HG02943 (cell line): ENCODE measurements around the gene KIAA1755.
"Not testable (repeated sequence)": the region's sequence is repeated elsewhere in the genome, so short reads cannot be mapped to it uniquely, and the experiment has no call there.

Experiments
- ATAC-seq: cut with Tn5 transposase; IDR thresholded peaks from one replicate; pipeline ENCODE4 v1.9.1; 2021; ENCODE audit warnings: mild to moderate bottlenecking, low read depth, moderate library complexity; ENCODE audit not compliant: unreplicated experiment

The KIAA1755 gene

DNA sequence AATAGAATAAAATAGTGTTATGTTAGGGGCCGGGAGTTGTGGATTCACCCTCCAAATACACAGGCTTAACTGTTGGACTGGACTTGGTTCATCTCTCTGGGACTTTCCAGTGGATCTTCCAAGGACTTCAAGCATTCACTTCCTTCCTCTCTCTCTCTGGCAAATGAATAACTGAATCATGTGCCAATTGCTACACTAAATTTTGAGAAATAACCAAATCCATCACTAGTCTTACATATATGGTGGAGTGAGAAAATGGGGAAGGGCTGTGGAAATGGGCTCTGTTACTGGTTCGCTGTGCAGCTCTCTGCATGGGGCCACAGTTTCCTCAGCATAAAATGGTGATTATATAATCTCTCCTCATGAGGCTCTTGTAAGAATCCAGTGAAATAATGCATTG lies 6.8 kb upstream of the KIAA1755 start:
- no peak for ATAC-seq

DNA sequence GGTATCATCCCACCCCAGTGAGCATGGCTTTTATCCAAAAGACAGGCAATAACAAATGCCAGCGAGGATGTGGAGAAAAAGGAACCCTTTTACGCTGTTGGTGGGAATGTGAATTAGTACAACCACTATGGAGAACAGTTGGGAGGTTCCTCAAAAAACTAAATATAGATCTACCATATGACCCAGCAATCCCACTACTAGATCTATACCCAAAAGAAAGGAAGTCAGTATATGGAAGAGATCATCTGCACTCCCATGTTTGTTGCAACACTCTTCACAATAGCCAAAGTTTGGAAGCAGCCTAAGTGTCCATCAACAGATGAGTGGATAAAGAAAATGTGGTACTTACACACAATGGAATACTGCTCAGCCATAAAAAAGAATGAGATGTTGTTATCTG lies 5.9 kb upstream of the KIAA1755 start:
- ATAC-seq: no peak

DNA sequence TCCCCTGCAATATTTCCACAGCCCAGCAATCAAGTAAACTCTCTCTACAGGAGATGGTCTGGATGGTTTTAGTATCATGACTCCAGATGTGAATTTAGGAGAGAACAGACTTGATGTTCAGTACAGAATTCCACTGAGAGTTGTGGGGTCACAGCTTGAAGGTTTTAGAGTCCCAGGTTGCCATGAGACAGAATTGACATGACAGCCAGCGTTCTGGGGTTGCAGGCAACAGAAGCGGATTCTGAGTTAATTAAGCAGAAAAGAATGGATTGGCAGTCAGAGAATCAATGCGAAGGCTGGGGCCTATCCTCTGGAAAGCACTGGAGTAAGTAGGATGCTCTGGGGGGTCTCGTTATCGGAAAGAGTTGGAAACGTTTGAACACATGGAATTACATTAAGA lies 2.4 kb upstream of the KIAA1755 start:
- ATAC-seq: no peak

DNA sequence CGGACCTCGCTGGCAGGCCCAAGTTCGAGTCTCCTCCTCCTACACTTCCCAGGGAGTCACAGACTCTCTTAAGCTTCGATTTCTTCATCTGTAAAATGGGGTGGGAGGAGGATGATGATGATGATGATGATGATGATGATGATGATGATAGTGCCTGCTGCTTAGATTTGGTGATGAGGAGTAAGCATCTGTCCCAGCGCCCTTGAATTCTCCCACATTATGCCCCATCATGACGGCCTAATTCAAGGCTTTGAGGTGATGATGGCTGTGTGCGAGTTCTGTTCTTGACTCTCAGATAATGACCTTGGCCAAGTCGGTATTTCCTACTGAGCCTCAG lies 487 bp upstream of the KIAA1755 start:
- no peak for ATAC-seq

DNA sequence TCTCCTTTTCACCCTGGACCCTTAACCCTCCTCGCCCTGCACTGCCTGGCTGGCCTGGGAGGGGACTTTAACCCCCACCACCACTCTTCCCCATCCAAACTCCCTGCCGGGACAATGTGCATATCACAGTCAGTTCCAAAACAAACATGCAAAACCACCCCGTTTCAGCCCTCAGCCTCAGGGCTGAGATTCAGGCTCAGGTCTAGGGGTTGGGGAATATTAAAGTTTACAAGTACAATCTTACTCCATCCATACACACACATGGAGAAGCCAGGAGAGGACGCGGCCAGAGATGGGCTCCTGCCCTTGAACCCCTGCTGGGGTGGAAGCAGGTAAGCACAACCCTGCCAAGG lies 534 bp downstream of the KIAA1755 start:
- ATAC-seq: no peak

DNA sequence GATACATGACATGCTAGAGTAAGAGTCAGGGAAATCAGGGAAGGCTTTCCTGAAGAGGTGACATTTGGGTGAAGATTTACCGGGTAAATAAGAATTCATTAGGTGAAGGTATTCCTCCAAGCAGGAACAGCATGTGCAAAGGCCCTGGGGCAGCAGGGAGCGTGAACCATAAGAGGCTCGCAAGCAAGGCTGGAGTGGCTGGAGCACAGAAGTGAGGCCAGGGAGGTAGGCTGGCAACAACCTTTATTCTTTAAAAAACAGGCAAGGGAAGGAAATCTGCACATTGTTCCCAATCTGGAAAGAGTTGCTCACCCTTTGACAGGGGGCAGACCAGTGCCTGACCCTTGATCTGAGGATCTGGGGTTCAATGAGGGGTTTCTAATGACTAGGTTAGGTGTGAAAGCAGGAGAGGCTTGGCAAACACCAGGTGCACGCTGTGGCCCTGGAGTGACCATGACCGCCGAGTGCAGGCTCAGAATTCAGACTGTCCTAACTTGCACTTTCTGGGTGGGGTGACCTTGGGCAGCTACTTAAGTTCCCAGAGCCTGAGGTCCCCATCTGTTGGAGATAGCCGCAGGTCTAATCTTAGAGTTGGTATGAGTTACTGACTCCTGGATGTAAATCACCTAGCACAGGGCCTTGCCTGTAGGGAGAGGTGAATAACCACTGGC lies 1.9 kb downstream of the KIAA1755 start:
- no peak for ATAC-seq

DNA sequence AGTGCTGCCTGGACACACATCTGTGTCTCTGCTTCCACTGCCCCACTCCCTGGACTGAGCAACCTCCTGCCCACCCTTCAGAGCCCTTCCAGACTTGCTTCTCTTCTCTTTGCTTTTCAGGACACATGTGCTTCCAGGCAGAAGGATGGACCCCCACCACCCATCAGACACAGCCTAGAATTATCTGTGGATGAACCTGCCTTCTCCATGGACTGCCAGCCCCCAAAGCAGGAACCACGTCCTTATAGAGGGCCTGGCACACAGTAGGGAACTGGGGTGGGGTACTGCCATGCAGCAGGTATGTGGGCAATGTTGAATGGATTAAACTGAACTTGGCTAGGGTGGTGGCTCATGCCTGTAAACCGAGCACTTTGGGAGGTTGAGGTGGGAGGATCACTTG lies 3.6 kb downstream of the KIAA1755 start:
- no peak for ATAC-seq

DNA sequence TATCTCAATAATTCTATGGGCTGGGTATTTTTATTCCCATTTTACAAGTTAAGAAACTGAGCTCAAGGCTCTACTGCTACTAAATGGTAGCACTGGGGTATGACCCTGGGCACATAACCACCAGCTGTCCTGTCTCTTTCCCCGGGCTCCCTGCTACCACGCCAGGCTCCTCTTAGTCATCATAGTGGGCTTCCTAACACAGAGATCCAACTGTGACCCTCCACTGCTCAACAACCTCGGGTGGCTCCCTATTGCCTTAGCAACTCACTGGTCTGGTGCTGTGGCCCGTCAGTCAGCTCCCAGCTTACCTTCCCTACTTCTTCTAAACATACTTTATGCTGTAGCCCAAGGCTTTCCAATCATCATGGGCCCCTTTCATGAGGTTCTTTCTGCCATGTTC lies 4.5 kb downstream of the KIAA1755 start:
- ATAC-seq: no peak

DNA sequence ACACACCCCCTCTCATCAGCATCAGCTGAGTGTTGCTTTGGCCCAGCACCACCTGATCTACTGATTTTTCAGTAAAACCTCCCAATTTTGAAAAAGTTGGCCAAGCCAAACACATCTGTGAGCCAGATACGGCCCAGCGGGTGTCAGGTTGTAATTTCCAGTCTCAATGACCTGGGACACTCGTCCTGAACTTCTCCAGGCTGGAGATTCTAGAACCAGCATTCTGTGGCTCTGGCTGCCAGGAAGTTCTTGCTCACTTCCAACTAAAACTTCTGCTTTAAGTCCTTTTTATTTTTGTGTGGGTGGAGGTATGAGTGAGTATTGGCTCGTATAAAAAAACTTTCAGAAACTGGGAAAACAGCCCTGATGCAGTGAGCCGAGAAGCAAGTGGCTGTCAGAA lies 5.1 kb downstream of the KIAA1755 start:
- no peak for ATAC-seq

DNA sequence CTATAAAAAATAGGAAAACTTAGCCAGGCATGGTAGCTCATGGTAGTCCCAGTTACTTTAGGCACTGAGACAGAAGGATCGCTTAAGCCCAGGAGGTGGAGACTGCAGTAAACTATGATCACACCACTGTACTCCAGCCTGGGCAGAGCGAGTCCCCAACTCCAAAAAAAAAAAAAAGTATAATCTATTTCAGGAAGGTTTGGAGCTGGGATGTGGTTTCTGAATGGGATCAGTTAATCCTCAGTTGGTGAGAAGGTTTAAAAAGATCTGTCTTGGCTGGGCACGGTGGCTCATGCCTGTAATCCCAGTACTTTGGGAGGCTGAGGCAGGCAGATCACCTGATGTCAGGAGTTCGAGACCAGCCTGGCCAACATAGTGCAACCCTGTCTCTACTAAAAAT lies 5.9 kb downstream of the KIAA1755 start:
- not testable (repeated sequence) for ATAC-seq

DNA sequence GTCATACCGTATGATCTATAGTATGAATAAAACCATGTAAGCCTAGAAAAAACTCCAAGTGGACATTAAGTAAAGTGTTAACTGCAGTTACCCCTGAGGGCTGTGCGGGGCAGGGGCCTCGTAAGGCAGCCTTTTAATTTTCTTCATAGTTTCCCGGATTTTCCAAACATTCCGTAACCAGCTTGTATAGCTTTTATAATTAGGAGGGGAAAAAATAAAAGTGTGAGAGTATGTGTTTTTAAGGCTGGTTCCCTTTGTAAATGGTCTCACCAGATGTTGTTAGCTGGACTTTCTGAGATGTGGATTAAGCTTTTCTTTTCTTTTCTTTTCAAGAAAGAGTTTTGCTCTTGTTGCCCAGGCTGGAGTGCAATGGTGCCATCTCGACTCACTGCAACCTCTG lies 7.0 kb downstream of the KIAA1755 start:
- ATAC-seq: no peak

DNA sequence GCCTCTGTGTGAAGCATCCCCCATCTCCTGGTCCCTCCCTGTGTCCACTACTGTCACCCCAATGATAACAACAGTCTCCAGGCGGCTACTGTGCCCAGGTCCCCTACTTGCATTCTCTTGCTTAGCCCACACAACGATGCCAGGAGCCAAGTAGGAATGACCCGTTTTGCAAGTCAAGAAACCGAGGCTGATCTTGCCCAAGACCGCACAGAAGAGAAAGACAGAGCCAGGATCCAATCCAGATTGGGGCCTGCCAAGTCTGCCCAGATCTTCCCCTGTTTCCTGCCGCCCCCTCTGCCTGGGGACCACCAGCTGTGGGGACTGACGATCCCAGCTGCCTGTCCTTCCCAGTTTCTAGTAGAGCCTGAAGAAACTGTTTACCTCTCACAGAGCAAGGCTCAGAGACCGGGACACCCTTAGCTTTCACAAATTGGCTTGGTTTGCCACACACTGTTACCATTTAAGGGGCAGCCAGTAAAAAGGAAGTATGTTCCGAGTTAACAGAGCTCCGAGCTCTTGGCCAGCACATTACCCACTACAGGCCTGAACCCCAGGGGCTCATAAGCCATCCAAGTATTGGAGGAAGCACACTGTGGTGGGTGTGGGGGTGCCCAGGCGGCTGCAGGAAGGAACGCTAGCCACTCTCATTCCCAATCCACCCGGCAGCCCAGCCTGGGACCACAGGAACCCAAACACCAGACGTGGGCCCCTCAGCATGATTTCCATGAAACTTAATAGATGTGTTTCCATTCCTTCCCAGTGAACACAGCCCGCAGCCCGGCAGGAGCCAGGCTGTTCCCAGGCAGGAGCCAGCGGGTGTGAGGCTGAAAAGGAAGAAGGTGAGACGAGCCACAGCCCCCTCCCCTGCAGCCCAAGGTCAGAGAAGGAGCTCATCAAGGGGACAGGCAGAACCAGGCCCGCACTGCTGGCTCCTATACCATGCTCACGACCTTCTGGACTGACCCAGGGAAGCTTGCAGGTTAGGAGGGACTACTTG lies 7.9 kb downstream of the KIAA1755 start:
- no peak for ATAC-seq

DNA sequence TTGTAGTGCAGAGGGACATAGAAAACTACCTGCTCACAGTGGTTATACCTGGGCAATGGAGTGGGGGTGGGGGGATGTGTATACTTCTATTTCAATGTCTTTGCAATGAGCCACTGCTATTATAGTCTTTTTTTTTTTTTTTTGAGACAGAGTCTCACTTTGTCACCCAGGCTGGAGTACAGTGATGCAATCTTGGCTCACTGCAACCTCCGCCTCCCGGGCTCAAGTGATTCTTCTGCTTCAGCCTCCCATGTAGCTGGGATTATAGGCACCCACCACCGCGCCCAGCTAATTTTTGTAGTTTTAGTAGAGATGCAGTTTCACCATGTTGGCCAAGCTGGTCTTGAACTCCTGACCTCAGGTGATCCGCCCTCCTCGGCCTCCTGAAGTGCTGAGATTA lies 9.1 kb downstream of the KIAA1755 start:
- ATAC-seq: not testable (repeated sequence)

DNA sequence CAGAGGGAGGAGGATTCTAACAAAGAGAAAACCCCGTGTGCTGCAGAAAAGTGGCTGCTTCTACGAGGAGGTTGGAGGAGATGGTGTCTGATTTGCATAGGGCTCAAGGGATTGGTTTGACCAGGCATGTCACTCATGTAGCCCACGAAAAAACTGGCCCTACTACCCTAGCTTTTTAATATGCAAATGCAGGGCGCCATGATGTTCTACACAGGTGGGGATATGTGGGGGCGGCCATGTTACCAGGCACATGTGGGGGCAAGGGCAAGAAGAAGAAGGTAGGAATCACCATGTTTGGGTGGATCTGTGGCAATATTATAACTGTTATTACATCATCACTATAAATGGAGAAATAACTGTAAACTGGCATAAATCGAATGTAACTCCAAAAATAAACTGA lies 9.9 kb downstream of the KIAA1755 start:
- no peak for ATAC-seq

DNA sequence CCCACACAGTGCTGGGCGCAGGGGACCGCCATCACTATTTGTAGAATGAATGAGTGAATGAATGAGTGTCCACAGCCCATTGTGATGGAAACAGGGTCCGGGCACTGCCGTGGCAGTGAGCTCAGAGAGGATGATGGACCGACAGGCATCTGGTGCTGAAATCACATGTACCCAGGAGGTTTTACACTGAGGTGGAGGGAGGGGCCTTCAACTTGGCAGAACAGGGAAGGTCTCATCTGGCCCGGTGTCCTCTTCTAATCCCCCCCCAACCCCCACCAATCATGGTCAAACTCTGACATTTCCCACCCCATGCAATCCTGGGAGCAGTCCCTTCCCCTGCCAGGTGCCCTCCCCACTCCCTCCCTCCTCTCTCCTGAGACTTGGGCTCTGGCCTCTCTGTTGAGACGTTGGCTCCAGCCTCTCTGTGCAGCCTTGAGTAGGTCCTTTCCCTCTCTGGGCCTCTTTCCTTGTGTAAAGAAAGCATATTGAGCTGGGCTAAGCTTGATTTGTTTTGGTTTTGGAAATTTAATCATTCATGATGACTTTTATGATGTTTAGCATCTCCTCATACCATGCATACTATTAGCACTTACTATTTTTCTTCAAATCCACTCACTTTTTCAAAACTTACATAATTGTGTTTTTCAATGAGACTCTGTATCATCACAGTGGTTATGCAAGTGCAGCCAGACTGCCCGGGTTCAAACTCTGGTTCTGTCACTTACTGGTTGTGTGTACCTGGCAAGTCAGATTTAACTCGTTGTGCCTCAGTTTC lies 10.8 kb downstream of the KIAA1755 start:
- ATAC-seq: no peak

DNA sequence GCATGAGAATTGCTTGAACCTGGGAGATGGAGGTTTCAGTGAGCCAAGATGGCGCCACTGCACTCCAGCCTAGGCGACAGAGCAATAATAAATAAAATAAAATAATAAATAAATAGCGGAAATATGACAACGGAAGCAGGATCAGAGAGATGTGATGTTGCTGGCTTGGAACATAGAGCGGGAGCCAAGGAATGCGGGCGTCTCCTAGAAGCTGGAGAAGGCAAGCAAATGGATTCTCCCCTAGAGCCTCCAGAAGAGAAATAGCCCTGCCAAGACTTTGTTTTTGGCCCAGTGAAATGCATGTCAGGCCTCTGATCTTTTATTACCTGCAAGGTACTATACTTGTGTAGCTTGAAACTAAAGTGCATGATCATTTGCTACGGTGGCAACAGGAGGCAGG lies 12.4 kb downstream of the KIAA1755 start:
- ATAC-seq: no peak

DNA sequence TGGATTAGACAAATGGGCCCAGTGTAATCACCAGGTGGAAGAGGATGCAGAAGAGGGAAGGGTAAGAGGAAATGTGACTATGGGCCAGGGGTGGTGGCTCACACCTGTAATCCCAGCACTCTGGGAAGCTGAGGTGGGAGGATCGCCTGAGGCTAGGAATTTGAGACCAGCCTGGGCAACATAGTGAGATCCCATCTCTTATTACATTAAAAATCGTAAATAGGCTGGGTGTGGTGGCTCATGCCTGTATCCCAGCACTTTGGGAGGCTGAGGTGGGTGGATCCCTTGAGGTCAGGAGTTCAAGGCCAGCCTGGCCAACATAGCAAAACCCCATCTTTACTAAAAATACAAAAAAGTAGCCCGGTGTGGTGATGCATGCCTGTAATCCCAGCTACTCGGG lies 12.8 kb downstream of the KIAA1755 start:
- ATAC-seq: not testable (repeated sequence)

DNA sequence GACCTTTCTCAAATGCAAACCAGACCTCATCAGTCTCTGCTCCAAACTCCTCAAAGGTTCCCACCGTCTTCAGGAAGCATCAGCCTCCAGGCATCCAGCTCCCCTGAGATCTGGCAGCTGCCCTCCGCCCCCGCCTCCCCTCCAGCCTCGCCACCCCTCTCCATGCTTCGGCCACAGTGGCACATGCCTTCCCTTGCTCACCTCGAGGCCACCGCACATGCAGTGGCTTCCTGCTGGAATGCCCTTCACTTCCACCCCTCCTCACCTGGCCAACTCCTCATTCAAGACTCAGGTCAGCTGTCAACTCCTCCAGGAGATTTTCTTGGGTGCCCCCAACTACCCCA lies 13.4 kb downstream of the KIAA1755 start:
- no peak for ATAC-seq

DNA sequence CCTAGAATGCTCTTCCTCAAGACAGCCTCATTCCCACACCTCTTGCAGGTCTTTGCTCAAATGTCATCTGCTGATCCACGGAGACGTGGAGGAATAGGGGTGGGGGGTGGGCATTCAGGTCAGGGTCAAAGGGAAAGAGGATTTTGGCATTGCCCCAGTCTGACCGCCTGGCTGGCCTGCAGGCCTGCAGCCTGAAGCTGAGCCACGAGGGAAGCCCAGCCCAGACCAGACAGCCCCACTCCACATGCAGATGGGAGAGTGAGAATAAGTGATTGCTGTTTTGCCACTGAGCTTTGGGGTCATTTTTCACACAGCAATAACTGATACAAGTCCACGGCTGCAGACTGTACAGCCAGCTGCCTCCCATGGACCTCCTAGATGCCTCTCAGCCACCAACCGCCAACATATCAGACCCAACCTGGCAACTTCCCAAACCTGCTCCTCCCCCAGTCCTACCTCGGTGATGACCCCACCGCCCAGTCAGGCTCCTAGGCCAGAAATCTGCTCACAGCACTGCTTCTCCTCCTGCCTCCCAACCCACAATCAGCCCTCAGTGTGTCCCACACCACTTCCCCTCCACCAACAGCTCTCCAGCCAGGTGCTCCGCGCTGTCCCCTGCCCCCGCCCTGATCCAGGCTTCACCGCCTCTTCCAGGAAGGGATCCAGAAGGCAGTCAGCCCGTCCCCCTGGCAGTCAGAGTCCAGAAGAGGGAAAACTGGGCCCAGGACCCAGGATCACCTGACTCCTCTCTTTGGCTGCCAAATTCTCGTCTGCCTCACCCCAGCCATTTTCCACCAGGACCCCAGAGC lies 14.0 kb downstream of the KIAA1755 start:
- ATAC-seq: no peak

DNA sequence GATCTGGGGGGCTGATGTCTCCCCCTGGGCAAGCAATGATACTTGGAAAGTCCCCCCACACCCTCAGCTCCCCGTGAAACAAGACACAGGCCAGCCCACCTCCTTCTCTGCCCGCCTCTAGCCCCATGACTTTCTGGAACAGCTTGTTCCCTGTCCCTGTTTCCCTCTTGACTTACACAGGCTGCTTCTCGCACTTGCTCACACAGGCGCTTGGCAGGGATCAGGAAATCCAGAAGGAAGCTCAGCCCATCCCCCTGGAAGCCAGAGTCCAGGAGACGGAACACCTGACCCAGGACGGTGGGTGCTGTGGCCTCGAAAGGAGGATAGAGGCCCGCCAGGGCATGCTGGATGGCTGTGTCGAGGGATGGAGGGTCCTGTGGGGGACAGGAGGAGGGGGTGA lies 14.8 kb downstream of the KIAA1755 start:
- no peak for ATAC-seq

DNA sequence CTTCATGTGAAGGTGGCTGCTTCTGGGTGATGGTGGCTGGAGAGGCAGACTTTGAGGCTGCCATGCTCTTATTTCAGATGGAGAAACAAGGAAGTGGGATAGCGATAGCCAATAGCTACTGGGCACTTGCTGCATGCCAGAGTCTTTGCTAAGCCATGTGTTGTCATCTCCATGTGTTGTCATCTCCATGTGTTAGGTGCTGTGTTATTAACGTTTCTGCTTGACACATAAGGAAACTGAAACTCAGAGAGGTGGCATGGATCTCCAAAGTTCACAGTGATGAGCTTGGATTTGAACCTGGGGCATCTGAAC lies 16.9 kb downstream of the KIAA1755 start:
- no peak for ATAC-seq
